ENCODE results near the gene SLC6A3.

DNA sequence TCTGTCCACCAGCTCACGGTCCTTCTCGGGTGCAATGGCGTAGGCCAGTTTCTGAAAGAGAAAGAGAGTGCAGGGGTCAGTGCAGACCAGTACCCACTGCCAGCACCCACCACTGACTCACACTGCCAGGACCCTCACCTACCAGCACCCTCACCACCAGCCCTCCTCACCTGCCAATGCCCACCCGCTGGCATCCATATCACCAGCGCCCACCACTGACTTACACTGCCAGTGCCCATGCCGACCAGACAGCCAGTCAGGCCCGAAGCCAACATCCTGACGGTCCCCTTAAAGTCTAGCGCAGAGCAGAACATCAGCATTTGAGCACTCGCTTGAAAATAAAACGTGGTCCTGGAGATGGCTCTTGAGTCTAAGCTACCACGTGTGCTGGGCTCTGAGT lies 44.3 kb downstream of the SLC6A3 start:
- no peak for TF ChIP-seq POLR2AphosphoS5 (IDR thresholded peaks at IDR 0.05; ENCODE audit: low read depth, low read length)
- no peak for TF ChIP-seq FOXP2 (optimal IDR thresholded peaks at IDR 0.05; ENCODE audit: borderline replicate concordance, extremely low read depth, extremely low read length, insufficient read depth)
- no peak for TF ChIP-seq SIN3A (IDR thresholded peaks at IDR 0.05; ENCODE audit: borderline replicate concordance, insufficient read depth, low read length)
